Mesenchymal stem cell (in vitro differentiated cells and primary cell): ENCODE measurements around the gene TM9SF3.

Source experiments
- DNase-seq: peaks from one replicate; pipeline ENCODE4 v3.0.0-alpha.2; 2013
- H2AFZ ChIP-seq: one replicate; pipeline ENCODE4 v1.6.1; 2013; ENCODE audit warnings: low read depth, mild to moderate bottlenecking, control low read depth, inconsistent platforms, low read length, moderate library complexity
- H2AK5ac ChIP-seq: 2 replicates; pipeline ENCODE4 v1.6.1; 2013; ENCODE audit warnings: low read length, moderate library complexity, mild to moderate bottlenecking, inconsistent platforms; ENCODE audit not compliant: severe bottlenecking
- H2BK120ac ChIP-seq: one replicate; pipeline ENCODE4 v1.6.1; 2013; ENCODE audit warnings: low read depth, mild to moderate bottlenecking, inconsistent platforms, low read length, moderate library complexity
- H2BK12ac ChIP-seq, 2 experiments: one replicate each; pipeline ENCODE4 v1.6.1; 2013; ENCODE audit warnings: inconsistent platforms in 2 of 2, low read length in 2 of 2, mild to moderate bottlenecking in 2 of 2, moderate library complexity in 2 of 2, control low read depth in 1 of 2
- H2BK15ac ChIP-seq: one replicate; pipeline ENCODE4 v1.6.1; 2013; ENCODE audit warnings: mild to moderate bottlenecking, low read depth, inconsistent platforms; ENCODE audit not compliant: poor library complexity, severe bottlenecking
- H2BK5ac ChIP-seq: 2 replicates; pipeline ENCODE4 v1.6.1; 2013; ENCODE audit warnings: low read depth, mild to moderate bottlenecking, low read length, control low read depth, inconsistent platforms; ENCODE audit not compliant: poor library complexity, severe bottlenecking
- H3K14ac ChIP-seq, 2 experiments: one replicate each; pipeline ENCODE4 v1.6.1; 2013; ENCODE audit warnings: inconsistent platforms in 2 of 2, low read length in 2 of 2, control low read depth in 1 of 2, mild to moderate bottlenecking in 1 of 2, moderate library complexity in 1 of 2
- H3K18ac ChIP-seq, 2 experiments: one replicate each; pipeline ENCODE4 v1.6.1; 2013; ENCODE audit warnings: inconsistent platforms in 2 of 2, low read length in 2 of 2, control low read depth in 1 of 2, low read depth in 1 of 2, mild to moderate bottlenecking in 1 of 2
- H3K23ac ChIP-seq, 2 experiments: one replicate each; pipeline ENCODE4 v1.6.1; 2013; ENCODE audit warnings: inconsistent platforms in 2 of 2, low read length in 2 of 2, mild to moderate bottlenecking in 2 of 2, moderate library complexity in 2 of 2, control low read depth in 1 of 2
- H3K27ac ChIP-seq: 2 replicates; pipeline ENCODE4 v1.5.1; 2013; ENCODE audit warnings: mild to moderate bottlenecking, moderate library complexity, low read length, control low read depth, inconsistent platforms; ENCODE audit not compliant: poor library complexity, severe bottlenecking
- H3K27me3 ChIP-seq, 2 experiments: 2 replicates each; pipeline versions ENCODE4 v1.6.1 to v1.7.0; 2013; ENCODE audit warnings: low read length in 2 of 2, mild to moderate bottlenecking in 2 of 2, moderate library complexity in 2 of 2, control low read depth in 1 of 2, inconsistent platforms in 1 of 2; ENCODE audit not compliant: control insufficient read depth in 1 of 2, insufficient read depth in 1 of 2
- H3K36me3 ChIP-seq, 2 experiments: 2 replicates each; pipeline versions ENCODE4 v1.6.1 to v1.7.0; 2013; ENCODE audit warnings: low read length in 2 of 2, control low read depth in 1 of 2, inconsistent platforms in 1 of 2, low read depth in 1 of 2, mild to moderate bottlenecking in 1 of 2; ENCODE audit not compliant: insufficient read depth in 2 of 2, control insufficient read depth in 1 of 2
- H3K4ac ChIP-seq, 2 experiments: one replicate each; pipeline ENCODE4 v1.6.1; 2013; ENCODE audit warnings: inconsistent platforms in 2 of 2, low read length in 2 of 2, mild to moderate bottlenecking in 2 of 2, moderate library complexity in 2 of 2, control low read depth in 1 of 2, low read depth in 1 of 2
- H3K4me1 ChIP-seq: 2 replicates; pipeline ENCODE4 v1.6.1; 2013; ENCODE audit warnings: low read depth, low read length, control low read depth; ENCODE audit not compliant: control insufficient read depth, insufficient read depth
- H3K4me2 ChIP-seq: 2 replicates; pipeline ENCODE4 v1.6.1; 2013; ENCODE audit warnings: low read length, mild to moderate bottlenecking, inconsistent platforms; ENCODE audit not compliant: poor library complexity, severe bottlenecking
- H3K4me3 ChIP-seq, 2 experiments: 2 replicates each; pipeline versions ENCODE4 v1.5.1 to v1.7.0; 2013; ENCODE audit warnings: low read length in 2 of 2, mild to moderate bottlenecking in 2 of 2, control low read depth in 1 of 2, low read depth in 1 of 2; ENCODE audit not compliant: insufficient read depth in 1 of 2
- H3K79me1 ChIP-seq: replicated peaks from 2 replicates; pipeline ENCODE4 v1.6.1; 2013; ENCODE audit warnings: mild to moderate bottlenecking, control low read depth, low read length, inconsistent platforms; ENCODE audit not compliant: poor library complexity, severe bottlenecking
- H3K9ac ChIP-seq: 2 replicates; pipeline ENCODE4 v1.7.0; 2013; ENCODE audit warnings: mild to moderate bottlenecking, low read length, moderate library complexity
- H3K9me3 ChIP-seq: 2 replicates; pipeline ENCODE4 v1.7.0; 2013; ENCODE audit warnings: mild to moderate bottlenecking, low read length; ENCODE audit not compliant: control insufficient read depth
- H4K8ac ChIP-seq: one replicate; pipeline ENCODE4 v1.6.1; 2013; ENCODE audit warnings: inconsistent platforms, mild to moderate bottlenecking, low read length, moderate library complexity
- H4K91ac ChIP-seq: one replicate; pipeline ENCODE4 v1.6.1; 2013; ENCODE audit warnings: mild to moderate bottlenecking, low read length, inconsistent platforms
- WGBS: methylation state at CpG from one replicate; pipeline ENCODE4 v1.1.7; 2013; ENCODE audit warnings: mixed read lengths; 5-methylcytosine and 5-hydroxymethylcytosine counted together

The TM9SF3 gene

DNA sequence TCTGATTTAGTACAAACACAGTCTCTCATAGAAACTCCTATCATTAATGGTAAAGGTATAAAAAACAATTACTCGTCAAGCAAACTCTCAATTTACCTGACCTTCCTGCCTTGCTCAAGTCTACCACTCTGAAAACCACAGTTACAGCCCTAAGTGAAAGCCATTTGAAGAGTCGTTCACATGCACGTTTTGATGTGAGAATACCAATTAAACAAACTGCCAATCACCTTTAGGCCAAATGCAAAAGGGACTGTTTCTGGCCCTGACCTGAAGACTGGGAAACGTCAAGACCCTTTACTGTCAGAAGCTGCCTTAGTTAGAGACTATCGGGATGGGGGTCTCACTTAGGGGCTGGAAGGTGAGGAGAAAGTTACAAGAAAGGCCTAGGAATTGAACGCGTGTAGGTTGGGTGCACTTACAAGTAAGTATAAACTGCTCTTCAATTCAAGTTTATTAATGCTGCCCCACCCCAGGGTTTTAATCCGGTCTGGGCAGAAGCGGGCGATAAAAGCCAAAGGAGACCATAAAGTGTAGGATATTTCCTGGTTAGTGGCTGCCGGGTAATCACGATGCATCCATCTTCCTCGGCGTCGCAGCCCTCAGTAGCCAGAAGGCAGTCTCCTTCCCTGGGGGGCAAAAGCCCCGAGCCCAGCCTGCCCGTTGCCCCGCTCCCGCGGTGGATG, 935 bp downstream of the TM9SF3 start:
- peak overlapping the region; percentile 98 for H3K9ac ChIP-seq

DNA sequence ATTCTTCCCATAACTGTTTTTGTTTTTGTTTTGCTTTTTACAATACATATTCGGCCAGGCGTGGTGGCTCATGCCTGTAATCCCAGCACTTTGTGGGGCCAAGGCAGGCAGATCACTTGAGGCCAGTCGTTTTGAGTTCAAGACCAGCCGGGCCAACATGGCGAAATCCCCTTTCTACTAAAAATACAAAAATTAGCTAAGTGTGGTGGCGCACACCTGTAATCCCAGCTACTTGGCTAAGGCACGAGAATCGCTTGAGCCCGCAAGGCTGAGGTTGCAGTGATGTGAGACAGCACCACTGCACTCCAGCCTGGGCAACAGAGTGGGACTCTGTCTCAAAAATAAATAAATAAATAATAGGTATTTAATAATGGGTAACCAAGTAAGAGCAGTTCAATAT, 2.3 kb downstream of the TM9SF3 start:
- Histone ChIP-seq H2BK120ac (no peak overlapping the region), H3K9me3 (no peaks in the 10 kb centered on the region), H3K27ac (no peak overlapping the region), H3K23ac (no peak overlapping the region), H2BK12ac (no peak overlapping the region), H4K8ac (no peak overlapping the region), H3K4me2 (peak overlapping the region; percentile 50), H3K18ac (no peak overlapping the region), H2AFZ (no peak overlapping the region), H3K14ac (no peak overlapping the region), H2BK15ac (no peak overlapping the region), H3K4ac (no peak overlapping the region), H2AK5ac (no peak overlapping the region), H3K4me3 (peak overlapping the region in 1 of 2 experiments; percentile 98), H3K36me3 (no peaks in the 10 kb centered on the region), H4K91ac (no peak overlapping the region), H3K9ac (peak overlapping the region; percentile 98), H3K4me1 (peaks cover 7% of the 10 kb centered on the region), H2BK5ac (no peak overlapping the region), H3K79me1 (no peaks in the 10 kb centered on the region), H3K27me3 (no peaks in the 10 kb centered on the region)
- 96% methylated on average over 8 of the region's 9 CpGs for WGBS
- no peak for DNase-seq

More for the DNA sequence above, 935 bp downstream of the TM9SF3 start:
- Histone ChIP-seq H3K18ac (peak overlapping the region; percentile 98 to 99), H2AK5ac (peak overlapping the region; percentile 0), H2BK12ac (no peak overlapping the region), H3K23ac (peak overlapping the region in 1 of 2 experiments; percentile 96), H3K27me3 (no peaks in the 10 kb centered on the region), H3K4ac (peak overlapping the region; percentile 52 to 96), H3K27ac (peak overlapping the region; percentile 46), H3K4me2 (peak overlapping the region; percentile 80), H4K8ac (peak overlapping the region; percentile 96), H2BK5ac (no peak overlapping the region), H4K91ac (no peak overlapping the region), H3K14ac (peak overlapping the region in 1 of 2 experiments; percentile 93), H2AFZ (no peak overlapping the region), H3K9me3 (no peaks in the 10 kb centered on the region), H2BK15ac (no peak overlapping the region), H3K36me3 (no peaks in the 10 kb centered on the region), H3K79me1 (no peaks in the 10 kb centered on the region), H2BK120ac (peak overlapping the region; percentile 78), H3K4me1 (peaks cover 3% of the 10 kb centered on the region), H3K4me3 (peak overlapping the region; percentile 94 to 98)
- peak; percentile 33 for DNase-seq
- WGBS: 2% methylated on average over 18 of the region's 20 CpGs

- H2BK15ac ChIP-seq: no peak overlapping the region
- no peak for DNase-seq
- H3K9ac ChIP-seq: peak overlapping the region; percentile 98
- H3K4me3 ChIP-seq: peak overlapping the region in 1 of 2 experiments; percentile 98
- no peak overlapping the region for H4K8ac ChIP-seq
- H2BK12ac ChIP-seq: no peak overlapping the region
- H3K14ac ChIP-seq: no peak overlapping the region
- no peak overlapping the region for H4K91ac ChIP-seq
- H2AK5ac ChIP-seq: no peak overlapping the region
- no peak overlapping the region for H3K4me2 ChIP-seq
- H2AFZ ChIP-seq: no peak overlapping the region
- no peak overlapping the region for H3K18ac ChIP-seq
- peaks cover 7% of the 10 kb centered on the region for H3K4me1 ChIP-seq
- H3K4ac ChIP-seq: no peak overlapping the region
- no peaks in the 10 kb centered on the region for H3K27me3 ChIP-seq
- no CpG with 5 or more reads among the region's 1 CpG for WGBS
- H3K23ac ChIP-seq: no peak overlapping the region
- no peak overlapping the region for H2BK120ac ChIP-seq
- no peaks in the 10 kb centered on the region for H3K79me1 ChIP-seq
- no peak overlapping the region for H2BK5ac ChIP-seq
- no peaks in the 10 kb centered on the region for H3K9me3 ChIP-seq
- no peak overlapping the region for H3K27ac ChIP-seq
- H3K36me3 ChIP-seq: no peaks in the 10 kb centered on the region
Measured at GRCh38 chr10:96584035-96584434, 2.8 kb downstream of the TM9SF3 start.

- Histone ChIP-seq H3K9ac (no peak overlapping the region), H3K4me1 (peaks cover 7% of the 10 kb centered on the region), H3K4me3 (no peak overlapping the region), H3K27ac (no peak overlapping the region), H3K23ac (no peak overlapping the region), H2BK5ac (no peak overlapping the region), H2BK120ac (no peak overlapping the region), H2AK5ac (no peak overlapping the region), H3K14ac (no peak overlapping the region), H2AFZ (no peak overlapping the region), H3K4ac (no peak overlapping the region), H4K8ac (no peak overlapping the region), H4K91ac (no peak overlapping the region), H2BK15ac (no peak overlapping the region), H3K79me1 (no peaks in the 10 kb centered on the region), H3K36me3 (peaks cover 3 to 18% of the 10 kb centered on the region in 2 experiments), H3K27me3 (no peaks in the 10 kb centered on the region), H3K4me2 (no peak overlapping the region), H2BK12ac (no peak overlapping the region), H3K18ac (no peak overlapping the region), H3K9me3 (no peaks in the 10 kb centered on the region)
- WGBS: no CpG with 5 or more reads among the region's 2 CpGs
- no peak for DNase-seq
Measured at GRCh38 chr10:96579133-96579532, 7.7 kb downstream of the TM9SF3 start.
